Naive thymus-derived CD8-positive, alpha-beta T cell (primary cell): ENCODE measurements around the gene CHRDL2. TPM values are rescaled to one million over a fixed set of nuclear protein-coding genes. Genes with fewer than 3 reads are reported as not detected.

Experiments
- ATAC-seq, 2 donors: fragments of 150-1000 bp; cut with Tn5 transposase in 1 of 2; sonication (Bioruptor Pico), chemical (Tn5 transposase) in 1 of 2; 1 replicate in 1 of 2; 2 replicates in 1 of 2; pipeline ENCODE4 v1.10.0; 2021; ENCODE audit warnings: mild to moderate bottlenecking in 2 of 2, moderate library complexity in 2 of 2
- POLR2A ChIA-PET: fragments of 350-600 bp; sonication (Branson Sonifier 250); formaldehyde crosslinking; loops from one replicate; lab custom pipeline; 2021; ENCODE audit warnings: antibody characterized with exemption; lab: Charles Lee
- DNase-seq, 10 donors: peaks; one replicate each; pipeline versions ENCODE4 v3.0.0 to v3.0.0-alpha.2; 2020 to 2022
- H3K27ac Mint-ChIP-seq, 10 donors: one replicate each; pipeline ENCODE4 v1.8.0; 2020 to 2022; ENCODE audit warnings: mild to moderate bottlenecking in 10 of 10, mixed read lengths in 10 of 10, moderate library complexity in 4 of 10, inconsistent platforms in 1 of 10
- H3K27me3 Mint-ChIP-seq, 5 donors: one replicate each; pipeline ENCODE4 v1.8.0; 2021 to 2022; ENCODE audit warnings: mixed read lengths in 5 of 5
- H3K36me3 Mint-ChIP-seq, 3 donors: one replicate each; pipeline ENCODE4 v1.8.0; 2020 to 2022; ENCODE audit warnings: mixed read lengths in 3 of 3, mild to moderate bottlenecking in 2 of 3, inconsistent platforms in 1 of 3
- H3K4me1 Mint-ChIP-seq, 4 donors: one replicate each; pipeline ENCODE4 v1.8.0; 2021 to 2022; ENCODE audit warnings: mixed read lengths in 4 of 4
- H3K4me3 Mint-ChIP-seq, 10 donors: one replicate each; pipeline ENCODE4 v1.8.0; 2020 to 2022; ENCODE audit warnings: mild to moderate bottlenecking in 10 of 10, mixed read lengths in 10 of 10, moderate library complexity in 6 of 10, inconsistent platforms in 1 of 10
- H3K9me3 Mint-ChIP-seq, 9 donors: one replicate each; pipeline ENCODE4 v1.8.0; 2020 to 2022; ENCODE audit warnings: mixed read lengths in 9 of 9, mild to moderate bottlenecking in 3 of 9, inconsistent platforms in 1 of 9, moderate library complexity in 1 of 9
- polyA plus RNA-seq, 3 donors: library from polyadenylated mRNA; unstranded; fragments of 300-500 nt; fragmentation: Illumina TruSeq; gene quantifications; one replicate each; pipeline ENCODE4 v1.2.3, GENCODE V29; 2021
- total RNA-seq, 8 experiments: library from RNA in 2 of 8; stranded (reverse) in 2 of 8; gene quantifications; one replicate each; pipeline ENCODE4 v1.2.3 and lab custom pipeline; 2021 to 2026

CHRDL2 gene
- total and polyA plus RNA-seq, 5 experiments from 2014 or later = not detected

- Mint-ChIP-seq H3K27me3 (peaks cover 3 to 5% (median 4%) of the 10 kb centered on the region in 5 donors), H3K4me3 (no peak overlapping the region), H3K4me1 (peaks cover 0 to 2% (median 1%) of the 10 kb centered on the region in 4 donors), H3K9me3 (no peaks in the 10 kb centered on the region), H3K36me3 (no peaks in the 10 kb centered on the region), H3K27ac (peak overlapping the region in 1 of 10 donors; percentile 60)
- POLR2A ChIA-PET = no interaction called here
- DNase-seq (peak; percentile 12 to 74 (median 46)), ATAC-seq (peak; percentile 68 to 76)
Observed at GRCh38 chr11:74702383-74703007, 28.7 kb downstream of the CHRDL2 start.

DNA sequence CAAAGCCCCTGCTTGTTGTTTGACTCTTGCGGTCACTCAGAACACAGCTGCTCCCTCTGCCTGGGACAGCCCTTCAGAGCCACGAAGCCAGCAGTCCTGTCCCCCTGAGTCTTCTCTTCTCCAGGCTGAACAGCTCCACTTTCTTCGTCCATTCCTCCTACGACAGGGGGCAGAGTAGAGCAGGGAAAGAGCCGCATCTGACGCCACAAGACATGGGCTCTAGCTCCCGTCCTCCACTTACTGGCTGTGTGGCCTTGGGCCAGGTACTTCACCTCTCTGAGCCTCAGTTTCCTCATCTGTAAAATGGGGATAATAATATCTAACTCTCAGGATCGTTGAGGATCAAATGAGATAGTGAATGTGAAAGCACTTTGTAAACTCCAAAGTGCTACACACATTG is 29.9 kb downstream of the CHRDL2 start:
- H3K36me3 Mint-ChIP-seq = no peaks in the 10 kb centered on the region
- peaks cover 4 to 15% (median 10%) of the 10 kb centered on the region in 5 donors for H3K27me3 Mint-ChIP-seq
- H3K4me3 Mint-ChIP-seq = no peak overlapping the region
- no peak for ATAC-seq
- H3K27ac Mint-ChIP-seq = peak overlapping the region in 1 of 10 donors; percentile 30
- peaks cover 2 to 8% (median 4%) of the 10 kb centered on the region in 4 donors for H3K4me1 Mint-ChIP-seq
- H3K9me3 Mint-ChIP-seq = no peaks in the 10 kb centered on the region
- DNase-seq = no peak
- POLR2A ChIA-PET = interaction anchor here (0.7 kb wide), 1 partner anchor 14 kb away, joined by 4 read pairs; no protein-coding TSS in a partner anchor

DNA sequence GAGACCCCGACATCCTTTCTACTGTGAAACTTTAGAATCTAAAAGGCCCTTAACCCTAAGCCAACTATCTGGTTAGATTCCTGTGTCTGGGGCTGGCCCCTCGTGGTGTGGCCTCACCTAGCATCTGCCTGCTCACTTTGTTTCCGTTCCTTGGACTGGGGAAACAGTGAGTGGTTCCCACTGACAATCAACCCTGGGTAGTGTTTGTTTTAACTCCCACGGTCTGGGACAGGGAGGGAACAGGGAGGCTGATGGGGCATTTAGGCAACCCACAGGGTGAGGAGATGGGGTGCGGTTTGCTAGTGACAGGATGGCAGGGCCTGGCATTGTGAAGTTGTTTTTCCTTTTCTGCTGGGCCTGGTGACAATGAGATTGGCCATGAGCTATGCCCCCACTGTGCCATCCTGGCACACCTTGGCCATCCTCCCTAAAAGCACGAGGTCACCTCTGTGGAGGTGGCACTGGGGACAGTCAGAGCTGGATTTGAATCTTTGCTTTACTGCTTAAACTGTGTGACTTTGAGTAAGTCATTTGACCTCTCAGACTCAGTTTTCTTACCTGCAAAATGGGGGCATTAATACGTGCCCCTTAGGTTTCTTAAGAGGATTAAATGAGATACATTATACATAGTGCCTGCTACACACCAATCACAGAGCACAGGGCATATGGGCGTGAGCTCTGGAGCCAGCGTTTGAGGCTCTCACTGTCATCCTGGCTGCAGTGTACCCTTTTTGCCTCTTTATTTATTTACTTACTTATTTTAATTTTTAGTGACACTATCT is 31.4 kb downstream of the CHRDL2 start:
- no peak overlapping the region for H3K27ac Mint-ChIP-seq
- H3K36me3 Mint-ChIP-seq = no peaks in the 10 kb centered on the region
- peaks cover 2 to 8% (median 4%) of the 10 kb centered on the region in 4 donors for H3K4me1 Mint-ChIP-seq
- POLR2A ChIA-PET = no interaction called here
- H3K4me3 Mint-ChIP-seq = no peak overlapping the region
- H3K9me3 Mint-ChIP-seq = no peaks in the 10 kb centered on the region
- peaks cover 4 to 22% (median 12%) of the 10 kb centered on the region in 5 donors for H3K27me3 Mint-ChIP-seq
- ATAC-seq = no peak
- DNase-seq = no peak

- Mint-ChIP-seq H3K9me3 (no peaks in the 10 kb centered on the region), H3K27ac (no peak overlapping the region), H3K27me3 (peaks cover 6 to 34% (median 14%) of the 10 kb centered on the region in 5 donors), H3K4me3 (no peak overlapping the region), H3K4me1 (peaks cover 2 to 8% (median 4%) of the 10 kb centered on the region in 4 donors), H3K36me3 (no peaks in the 10 kb centered on the region)
- POLR2A ChIA-PET = no interaction called here
- ATAC-seq = no peak
- no peak for DNase-seq
Observed at GRCh38 chr11:74697722-74698121, 33.5 kb downstream of the CHRDL2 start.

- Mint-ChIP-seq H3K4me3 (no peak overlapping the region), H3K36me3 (no peaks in the 10 kb centered on the region), H3K27me3 (peaks cover 4 to 34% (median 13%) of the 10 kb centered on the region in 5 donors), H3K27ac (no peak overlapping the region), H3K4me1 (peaks cover 2 to 8% (median 3%) of the 10 kb centered on the region in 4 donors), H3K9me3 (no peaks in the 10 kb centered on the region)
- POLR2A ChIA-PET = no interaction called here
- ATAC-seq (no peak), DNase-seq (no peak)
Observed at GRCh38 chr11:74696939-74697675, 34.1 kb downstream of the CHRDL2 start.

GRCh38 chr11:74696500-74696899 is 34.7 kb downstream of the CHRDL2 start:
- POLR2A ChIA-PET = no interaction called here
- Mint-ChIP-seq H3K36me3 (no peaks in the 10 kb centered on the region), H3K27ac (no peak overlapping the region), H3K9me3 (no peaks in the 10 kb centered on the region), H3K4me3 (no peak overlapping the region), H3K4me1 (peaks cover 2 to 8% (median 3%) of the 10 kb centered on the region in 4 donors), H3K27me3 (peaks cover 4 to 34% (median 13%) of the 10 kb centered on the region in 5 donors)
- ATAC-seq (no peak), DNase-seq (no peak)

DNA sequence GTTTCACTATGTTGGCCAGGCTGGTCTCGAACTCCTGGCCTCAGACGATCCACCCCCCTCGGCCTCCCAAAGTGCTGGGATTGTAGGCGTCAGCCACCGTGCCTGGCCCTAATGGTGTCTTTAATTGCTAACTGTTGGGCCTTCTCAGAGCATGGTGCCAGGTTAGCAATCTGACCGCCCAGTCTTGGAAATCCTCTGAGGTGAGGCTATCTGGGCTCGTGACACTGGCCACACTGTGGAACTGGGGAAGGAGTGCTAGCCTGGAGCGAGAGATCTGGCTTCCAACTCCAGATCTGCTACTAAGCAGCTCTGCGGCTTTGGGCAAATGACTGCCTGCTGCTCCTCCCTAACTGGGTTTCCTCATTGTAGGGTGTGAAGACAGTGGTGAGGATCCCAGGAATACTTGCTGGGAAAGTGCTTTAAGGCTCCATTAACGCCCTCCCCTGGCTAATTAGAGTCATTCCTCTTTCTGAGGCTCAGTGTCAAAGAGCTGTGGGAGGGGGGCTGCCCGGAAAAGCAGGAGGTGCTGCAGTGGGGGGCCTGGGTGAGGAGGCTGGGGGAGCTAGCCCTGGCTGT is 35.4 kb downstream of the CHRDL2 start:
- Mint-ChIP-seq H3K36me3 (no peaks in the 10 kb centered on the region), H3K4me3 (no peak overlapping the region), H3K4me1 (peaks cover 2 to 8% (median 3%) of the 10 kb centered on the region in 4 donors), H3K27me3 (peaks cover 4 to 34% (median 13%) of the 10 kb centered on the region in 5 donors), H3K9me3 (no peaks in the 10 kb centered on the region), H3K27ac (no peak overlapping the region)
- DNase-seq (no peak), ATAC-seq (no peak)
- POLR2A ChIA-PET = no interaction called here

DNA sequence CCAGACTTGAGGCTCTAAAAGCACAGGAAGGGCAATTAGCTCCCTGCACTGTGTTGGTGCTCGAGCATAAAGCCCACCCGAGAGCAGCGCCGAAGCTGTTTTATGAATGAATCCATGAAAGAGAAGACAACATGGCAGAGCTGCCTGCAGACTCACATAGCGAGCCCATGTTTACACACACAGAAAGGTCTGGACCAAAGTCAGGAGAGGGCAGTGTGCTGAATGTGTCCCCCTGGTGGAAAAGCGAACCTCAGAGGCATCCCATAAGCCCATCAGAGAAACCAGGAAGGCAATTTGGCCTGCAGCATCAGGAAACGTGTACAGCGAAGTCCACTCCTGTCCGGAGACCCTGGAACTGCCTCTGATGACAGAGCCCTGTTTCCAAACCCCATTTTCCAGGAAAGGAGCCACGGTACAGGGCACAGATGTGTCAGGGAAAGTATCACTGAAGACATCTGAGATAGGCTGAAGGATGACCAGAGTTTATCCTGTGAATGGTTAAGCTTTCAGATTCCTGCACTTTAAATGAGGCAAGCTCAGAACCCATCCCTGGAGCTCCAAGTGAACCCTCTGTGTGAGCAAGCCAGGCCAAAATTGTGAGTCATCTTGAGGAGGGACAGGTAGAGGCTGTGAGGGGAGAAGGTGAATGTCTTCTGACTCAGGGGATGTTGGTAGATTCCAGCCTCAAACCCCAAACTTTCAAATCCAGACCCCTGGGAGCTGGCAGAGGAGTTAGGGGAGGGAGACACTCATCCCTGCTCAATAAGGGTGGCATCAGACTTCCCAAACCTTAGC is 36.9 kb downstream of the CHRDL2 start:
- ATAC-seq = no peak
- POLR2A ChIA-PET = no interaction called here
- Mint-ChIP-seq H3K27me3 (peaks cover 4 to 34% (median 13%) of the 10 kb centered on the region in 5 donors), H3K4me1 (peaks cover 2 to 8% (median 3%) of the 10 kb centered on the region in 4 donors), H3K4me3 (no peak overlapping the region), H3K27ac (peak overlapping the region in 1 of 10 donors; percentile 53), H3K36me3 (no peaks in the 10 kb centered on the region), H3K9me3 (no peaks in the 10 kb centered on the region)
- no peak for DNase-seq

DNA sequence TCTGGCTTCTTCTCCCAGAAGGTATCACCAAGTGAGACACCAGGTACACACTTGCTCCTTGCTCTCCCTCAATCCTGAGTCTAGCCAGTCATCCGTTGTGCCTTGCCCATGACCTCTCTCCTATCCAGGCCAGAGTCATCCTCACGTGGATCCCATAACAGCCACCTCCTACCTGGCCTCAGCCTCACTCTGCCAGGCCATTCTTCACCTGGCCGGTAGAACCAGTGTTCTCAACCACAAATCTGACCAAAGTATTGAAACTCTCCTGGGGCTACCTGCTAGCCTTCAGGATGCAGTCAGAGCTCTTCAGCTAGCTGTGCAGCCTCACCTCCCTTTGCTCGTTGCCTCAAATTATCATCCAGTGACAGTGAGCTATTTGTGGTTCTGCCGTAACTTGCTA is 37.7 kb downstream of the CHRDL2 start:
- Mint-ChIP-seq H3K4me1 (peaks cover 2 to 8% (median 3%) of the 10 kb centered on the region in 4 donors), H3K27me3 (peaks cover 4 to 34% (median 13%) of the 10 kb centered on the region in 5 donors)

GRCh38 chr11:74691755-74692154 is 39.5 kb downstream of the CHRDL2 start:
- no peak for ATAC-seq
- peaks cover 0 to 3% (median 0%) of the 10 kb centered on the region in 9 donors for H3K9me3 Mint-ChIP-seq
- H3K4me3 Mint-ChIP-seq = no peak overlapping the region
- no peak for DNase-seq
- H3K27ac Mint-ChIP-seq = no peak overlapping the region
- POLR2A ChIA-PET = no interaction called here
- no peaks in the 10 kb centered on the region for H3K4me1 Mint-ChIP-seq
- peaks cover 1 to 23% (median 5%) of the 10 kb centered on the region in 5 donors for H3K27me3 Mint-ChIP-seq
- H3K36me3 Mint-ChIP-seq = no peaks in the 10 kb centered on the region

More for the DNA sequence above, 37.7 kb downstream of the CHRDL2 start:
- POLR2A ChIA-PET = no interaction called here
- H3K27ac Mint-ChIP-seq = peak overlapping the region in 1 of 10 donors; percentile 53
- ATAC-seq = no peak
- DNase-seq = no peak
- H3K4me3 Mint-ChIP-seq = no peak overlapping the region
- no peaks in the 10 kb centered on the region for H3K36me3 Mint-ChIP-seq
- H3K9me3 Mint-ChIP-seq = no peaks in the 10 kb centered on the region

DNA sequence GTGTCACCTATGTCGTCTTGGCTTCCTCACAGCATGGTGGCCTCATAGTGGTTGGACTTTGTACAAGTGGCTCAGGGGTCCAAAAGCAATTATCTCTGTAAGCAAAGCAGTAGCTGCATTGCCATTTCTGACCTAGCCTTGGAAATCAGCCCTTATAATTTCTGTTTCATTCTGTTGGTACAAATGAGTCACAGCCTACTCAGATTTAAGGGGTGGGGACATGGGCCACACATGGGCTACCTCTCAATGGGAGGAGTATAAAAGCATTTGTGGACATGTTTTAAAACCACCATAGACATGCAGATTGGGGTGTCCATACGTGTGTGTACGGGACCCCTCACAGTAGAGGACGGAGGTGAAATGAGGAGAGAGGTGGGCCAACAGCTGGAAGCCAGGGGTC is 41.6 kb downstream of the CHRDL2 start:
- Mint-ChIP-seq H3K9me3 (peaks cover 0 to 3% (median 0%) of the 10 kb centered on the region in 9 donors), H3K36me3 (no peaks in the 10 kb centered on the region), H3K27me3 (peaks cover 1 to 21% (median 5%) of the 10 kb centered on the region in 5 donors), H3K4me3 (no peak overlapping the region), H3K27ac (no peak overlapping the region), H3K4me1 (no peaks in the 10 kb centered on the region)
- ATAC-seq (no peak), DNase-seq (peak in 1 of 10 donors; percentile 10)
- POLR2A ChIA-PET = no interaction called here
